Activated CD4-positive, alpha-beta T cell treated with anti-CD3 and anti-CD28 coated beads for 4 hours (primary cell): ENCODE results near the gene GPR153.
A peak's percentile ranks its signal among the peaks of the same experiment; 100 is the strongest.
"Not testable (repeated sequence)": the region's sequence is repeated elsewhere in the genome, so short reads cannot be mapped to it uniquely, and the experiment has no call there.

Experiments used
- DNase-seq, 2 donors: peaks; one replicate each; pipeline ENCODE4 v3.0.0-alpha.2; 2020

The GPR153 gene

GRCh38 chr1:6260961-6261614, at the start of gene GPR153:
Gene GPR153, minus strand, starts transcription at chr1:6261098. Its CDS starts 6,193 bp downstream, at chr1:6254905.
- DNase-seq, result peak; percentile 53 to 54

DNA sequence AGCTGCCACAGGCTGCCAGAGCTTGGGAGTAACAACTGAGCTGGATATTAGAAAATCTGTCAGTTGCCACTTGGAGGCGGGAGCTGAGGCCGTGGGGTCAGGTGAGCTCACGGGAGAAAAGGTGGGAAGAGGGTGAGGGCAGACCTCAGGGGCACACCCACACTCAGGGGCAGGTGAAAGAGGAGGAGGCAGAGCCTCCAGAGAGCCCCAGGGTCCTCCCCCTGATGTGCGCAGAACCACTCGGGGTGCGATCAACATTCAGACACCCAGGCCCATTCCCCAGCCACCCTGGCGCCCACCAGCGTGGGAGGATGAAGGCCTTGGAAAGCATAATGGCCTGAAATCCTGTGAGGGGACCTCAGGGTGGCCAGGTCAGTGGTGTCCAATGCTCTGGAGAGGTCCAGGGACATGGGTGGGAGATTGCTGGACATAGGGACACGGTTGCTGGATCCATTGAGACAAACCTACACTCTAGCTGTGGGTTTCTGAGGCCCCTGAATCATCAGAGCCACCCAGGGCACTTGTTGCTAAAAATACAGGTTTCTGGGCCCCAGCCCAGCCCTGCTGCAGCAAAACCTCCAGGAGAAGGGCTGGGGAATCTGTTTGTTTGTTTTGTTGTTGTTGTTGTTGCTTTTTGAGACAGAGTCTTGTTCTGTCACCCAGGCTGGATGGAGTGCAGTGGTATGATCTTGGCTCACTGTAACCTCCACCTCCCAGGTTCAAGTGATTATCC, 49.4 kb upstream of the GPR153 start:
- no peak for DNase-seq

GRCh38 chr1:6309564-6309963, 48.7 kb upstream of the GPR153 start:
- no peak for DNase-seq

GRCh38 chr1:6308449-6308848, 47.6 kb upstream of the GPR153 start:
- no peak for DNase-seq

DNA sequence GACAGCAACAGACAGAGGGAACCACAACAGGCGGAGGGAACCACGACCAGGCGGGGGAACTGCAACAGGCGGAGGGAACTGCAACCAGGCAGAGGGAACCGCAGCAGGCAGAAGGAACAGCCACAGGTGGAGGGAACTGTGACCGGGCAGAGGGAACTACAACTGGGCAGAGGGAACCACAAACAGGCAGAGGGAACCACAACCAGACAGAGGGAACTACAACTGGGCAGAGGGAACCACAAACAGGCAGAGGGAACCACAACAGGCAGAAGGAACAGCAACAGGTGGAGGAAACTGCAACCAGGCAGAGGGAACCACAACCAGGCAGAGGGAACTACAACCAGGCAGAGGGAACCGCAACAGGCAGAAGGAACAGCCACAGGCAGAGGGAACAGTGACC, 46.8 kb upstream of the GPR153 start:
- not testable (repeated sequence) for DNase-seq

GRCh38 chr1:6307099-6307498, 46.2 kb upstream of the GPR153 start:
- no peak for DNase-seq

DNA sequence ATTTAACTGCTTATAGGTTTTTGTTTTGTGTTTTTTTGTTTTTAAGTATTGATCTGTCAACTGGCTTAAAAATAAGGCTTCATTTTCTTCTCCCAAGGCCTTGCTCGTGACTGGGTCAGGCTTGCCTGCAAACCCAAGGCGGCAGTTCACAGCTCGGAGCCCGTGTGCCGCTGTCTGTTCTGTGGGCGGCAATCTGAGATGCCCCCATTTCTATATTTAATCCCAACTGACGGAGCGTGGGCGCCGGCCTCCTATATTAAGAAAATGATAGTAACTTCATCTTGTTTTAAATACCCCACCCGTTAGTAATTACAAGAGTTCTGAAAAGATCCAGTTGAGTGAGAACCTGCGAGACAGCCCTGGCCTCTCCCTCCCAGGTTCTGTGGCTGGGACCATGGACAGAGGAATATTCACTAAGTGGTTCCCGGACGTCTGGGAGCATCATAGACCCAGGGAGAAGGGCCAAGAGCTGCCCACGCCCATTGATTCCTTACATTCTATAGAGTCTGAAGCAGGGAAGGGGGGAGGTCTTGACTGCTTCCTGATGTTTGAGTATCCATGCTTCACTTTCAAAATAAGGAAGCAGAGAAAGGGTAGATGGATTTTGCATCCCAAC, 42.6 kb upstream of the GPR153 start:
- no peak for DNase-seq

DNA sequence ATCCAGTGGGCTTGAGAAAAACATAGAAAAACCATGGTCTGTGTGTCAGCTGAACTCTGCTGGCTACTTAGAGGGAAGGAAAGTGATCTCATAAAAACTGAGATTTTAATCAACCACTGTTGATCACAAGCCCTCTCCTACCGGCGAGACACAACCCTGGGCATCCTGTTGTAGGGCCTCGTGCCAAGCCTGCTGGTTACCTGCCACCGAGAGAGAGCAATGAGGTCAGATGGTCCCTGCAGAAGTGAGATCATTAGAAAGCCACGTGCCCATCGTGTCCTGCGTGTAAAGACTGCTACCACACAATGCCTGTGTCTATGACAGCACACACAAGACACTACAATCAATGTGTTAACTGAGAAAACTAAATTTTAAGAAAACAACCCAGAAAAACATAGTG, 41.7 kb upstream of the GPR153 start:
- DNase-seq, result no peak

GRCh38 chr1:6301526-6301925, 40.6 kb upstream of the GPR153 start:
- no peak for DNase-seq

- DNase-seq, result no peak
Measured at GRCh38 chr1:6300342-6301048, 39.6 kb upstream of the GPR153 start.

DNA sequence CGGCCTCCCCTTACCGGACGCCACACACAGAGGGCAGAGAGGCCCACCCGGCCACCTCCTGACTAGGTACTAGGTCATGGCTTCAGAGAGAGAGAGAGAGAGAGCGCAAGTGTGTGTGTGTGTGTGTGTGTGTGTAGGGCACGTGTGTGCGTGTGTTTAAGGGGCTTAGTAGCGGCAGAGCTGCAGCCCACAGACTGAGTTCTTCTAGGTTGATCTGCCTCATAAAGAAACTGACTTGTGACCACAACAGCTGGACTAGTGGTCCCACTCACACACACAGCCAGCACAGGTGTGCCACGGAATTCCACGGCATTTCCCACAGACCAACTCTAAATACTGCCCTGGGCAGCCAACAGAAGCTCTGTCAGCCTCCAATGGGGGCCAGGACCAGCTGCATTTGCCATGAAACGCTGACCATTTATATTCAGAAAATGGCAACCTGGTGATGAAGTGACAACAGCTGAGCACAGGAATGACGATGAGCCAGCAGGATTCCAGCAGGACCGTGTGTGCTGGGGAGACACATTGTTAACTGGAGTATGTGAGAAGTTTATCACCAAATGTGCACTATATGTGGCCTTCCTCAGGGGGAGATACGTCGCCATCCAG, 38.8 kb upstream of the GPR153 start:
- DNase-seq, result no peak

DNA sequence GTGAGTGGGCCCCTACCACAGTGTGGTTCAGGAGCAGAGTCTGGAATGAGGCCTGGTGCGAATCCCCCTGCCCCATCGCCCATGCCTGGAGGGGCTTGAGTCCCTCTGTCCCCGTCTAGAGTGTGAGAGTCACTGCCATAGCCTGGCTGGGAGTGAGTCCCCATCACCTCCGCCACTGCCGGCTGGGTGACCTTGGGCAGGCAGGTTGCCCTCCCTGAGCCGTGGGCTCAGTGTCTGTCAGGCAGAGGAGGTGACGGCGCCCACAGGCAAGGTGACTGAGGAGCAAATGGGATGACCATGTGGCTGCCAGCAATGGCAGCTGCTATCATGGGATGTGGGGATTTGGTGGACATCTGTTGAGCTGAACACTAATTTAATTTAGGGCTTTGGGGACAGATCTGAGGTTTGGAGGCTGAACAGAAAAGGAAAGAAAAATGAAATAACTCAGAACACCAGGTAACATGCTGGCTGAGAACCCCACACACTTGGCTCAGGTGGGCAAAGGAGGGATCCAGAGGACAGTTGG, 38.1 kb upstream of the GPR153 start:
- DNase-seq, result no peak

DNA sequence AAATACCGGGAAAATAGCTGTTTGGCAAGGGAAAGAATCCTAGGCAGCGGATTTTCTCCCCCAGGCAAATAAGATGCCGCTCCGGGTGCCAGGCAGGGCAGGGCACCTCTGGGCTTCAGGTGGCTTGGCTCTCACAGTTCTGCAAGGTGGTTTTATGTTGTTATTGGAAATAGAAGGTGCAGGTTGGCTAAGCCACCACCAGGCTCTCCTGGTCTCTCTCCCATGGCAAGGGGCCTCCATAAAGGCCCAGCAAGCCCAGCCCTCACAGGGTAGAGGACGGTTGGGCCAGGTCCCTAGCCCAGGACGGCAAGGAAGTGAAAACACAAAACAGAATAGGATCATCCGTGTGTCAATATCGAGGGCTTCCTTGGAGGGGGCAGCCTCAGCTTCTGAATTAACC, 37.6 kb upstream of the GPR153 start:
- DNase-seq, result no peak

- no peak for DNase-seq
Measured at GRCh38 chr1:6295910-6296309, 35.0 kb upstream of the GPR153 start.

- no peak for DNase-seq
Measured at GRCh38 chr1:6294890-6295556, 34.1 kb upstream of the GPR153 start.

GRCh38 chr1:6294080-6294889, 33.4 kb upstream of the GPR153 start:
- DNase-seq, result no peak

- DNase-seq, result no peak
Measured at GRCh38 chr1:6292102-6292501, 31.2 kb upstream of the GPR153 start.

DNA sequence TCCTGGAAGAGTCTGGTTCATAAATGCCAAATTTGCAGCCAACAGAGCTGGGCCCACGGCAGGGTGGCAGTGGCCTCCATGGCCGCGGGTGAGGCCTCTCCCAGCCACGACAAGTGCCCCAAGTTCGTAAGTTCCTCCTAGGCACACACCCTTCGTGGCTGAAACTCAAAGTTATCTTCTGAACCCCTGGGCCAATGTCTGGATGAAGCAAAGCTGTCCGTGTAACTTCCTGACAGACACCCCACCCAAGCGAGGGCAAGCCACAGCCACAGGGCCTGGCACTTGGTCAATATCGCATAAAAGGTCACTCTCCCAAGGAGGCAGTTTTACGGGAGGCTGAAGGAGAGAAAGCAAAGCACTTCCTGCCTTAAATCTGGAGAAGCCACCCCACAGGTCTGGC, 27.8 kb upstream of the GPR153 start:
- no peak for DNase-seq

DNA sequence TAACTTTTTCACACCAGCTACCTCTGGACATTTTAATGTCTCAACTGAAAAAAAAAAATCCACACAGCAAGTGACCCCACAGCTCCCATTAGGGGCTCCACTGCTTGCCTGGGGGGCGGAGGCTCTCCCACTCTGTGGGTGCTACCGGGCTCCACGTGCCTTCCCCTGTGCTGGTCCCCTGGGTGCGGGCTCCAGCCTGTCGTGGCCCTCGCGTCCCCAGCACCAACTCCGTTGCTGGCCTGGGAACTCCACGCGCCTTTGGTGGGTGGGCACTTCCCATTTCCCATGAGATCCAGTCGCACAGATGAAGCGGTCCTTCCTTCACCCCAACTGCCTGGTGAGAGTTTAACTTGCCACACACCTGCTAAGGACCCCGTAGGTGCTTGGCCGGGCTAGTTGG, 27.1 kb upstream of the GPR153 start:
- DNase-seq, result no peak

GRCh38 chr1:6287431-6287886, 26.6 kb upstream of the GPR153 start:
- no peak for DNase-seq

- DNase-seq, result no peak
Measured at GRCh38 chr1:6287029-6287428, 26.1 kb upstream of the GPR153 start.
